ENCODE measurements around the gene COLQ. TPM values are rescaled to one million over a fixed set of nuclear protein-coding genes. Genes with fewer than 3 reads are reported as not detected.

COLQ gene
- total and polyA plus RNA-seq, 4 donors = 0.27 to 2.6 (median 0.67) TPM

DNA sequence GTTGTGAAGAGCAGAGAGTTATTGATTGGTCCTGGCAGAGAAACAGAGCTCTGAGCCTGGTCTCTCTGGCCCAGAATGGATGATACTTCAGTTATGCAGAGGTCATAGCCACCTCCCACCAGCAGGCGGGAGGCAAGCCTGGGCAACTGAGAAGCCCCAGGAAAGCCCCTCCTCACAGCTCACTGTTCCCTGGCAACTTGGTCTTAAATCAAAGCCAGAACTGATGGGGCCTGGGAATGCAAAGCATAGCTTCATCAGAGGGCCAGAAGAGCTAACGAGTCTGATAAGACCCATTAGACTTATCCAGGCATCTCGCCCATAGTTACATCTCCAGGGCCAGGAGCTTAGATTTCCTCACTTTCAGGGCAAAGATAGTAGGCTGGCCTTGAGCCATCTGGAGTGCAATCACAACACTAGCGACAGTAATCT, 5.5 kb upstream of the COLQ start:
- no peaks in the 10 kb centered on the region for H3K27me3 ChIP-seq (ENCODE audit: control insufficient read depth in 4 of 4, insufficient read depth in 4 of 4, low read length in 3 of 4)
- WGBS = 41% methylated on average over 4 of the region's 4 CpGs
- no peaks in the 10 kb centered on the region for H3K36me3 ChIP-seq (ENCODE audit: control insufficient read depth in 4 of 4, insufficient read depth in 3 of 4, low read depth in 1 of 4, low read length in 3 of 4)
- H3K4me1 ChIP-seq (ENCODE audit: control insufficient read depth in 4 of 4, insufficient read depth in 4 of 4, low read length in 3 of 4) = no peaks in the 10 kb centered on the region
- H3K27ac ChIP-seq (ENCODE audit: low read depth in 1 of 2, low read length in 2 of 2) = no peak overlapping the region
- H3K9me3 ChIP-seq (ENCODE audit: control insufficient read depth in 4 of 4, low read length in 3 of 4) = no peaks in the 10 kb centered on the region
- no peak overlapping the region for H3K4me3 ChIP-seq (ENCODE audit: low read depth in 1 of 3, low read length in 3 of 3)
- H3K9ac ChIP-seq (ENCODE audit: low read depth in 1 of 2, low read length in 2 of 2) = no peak overlapping the region
- TF ChIP-seq CTCF (IDR thresholded peaks at IDR 0.05; ENCODE audit: low read depth, low read length, missing input control) (peak; percentile 11), MAX (IDR thresholded peaks at IDR 0.05) (no peak), YY1 (IDR thresholded peaks at IDR 0.05) (no peak)
- no peak for DNase-seq (ENCODE audit: low spot score)

DNA sequence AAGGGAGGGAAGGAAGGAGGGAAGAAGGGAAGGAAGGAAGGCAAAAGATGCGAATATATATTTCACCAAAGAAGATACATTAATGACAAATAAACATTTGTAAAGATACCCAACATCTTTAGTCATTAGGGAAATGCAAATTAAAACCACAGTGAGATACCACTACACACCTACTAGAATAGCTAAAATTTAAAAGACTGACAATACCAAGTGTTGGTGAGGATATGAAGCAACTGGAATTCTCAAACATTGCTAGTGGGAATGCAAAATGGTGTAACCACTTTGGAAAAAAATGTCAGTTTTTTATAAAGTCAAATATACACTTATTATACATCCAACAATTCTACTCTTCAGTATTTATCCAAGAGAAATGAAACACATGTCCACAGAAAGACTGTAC, 4.3 kb upstream of the COLQ start:
- no peaks in the 10 kb centered on the region for H3K9me3 ChIP-seq (ENCODE audit: control insufficient read depth in 4 of 4, low read length in 3 of 4)
- H3K4me3 ChIP-seq (ENCODE audit: low read depth in 1 of 3, low read length in 3 of 3) = no peak overlapping the region
- H3K27ac ChIP-seq (ENCODE audit: low read depth in 1 of 2, low read length in 2 of 2) = no peak overlapping the region
- no peaks in the 10 kb centered on the region for H3K36me3 ChIP-seq (ENCODE audit: control insufficient read depth in 4 of 4, insufficient read depth in 3 of 4, low read depth in 1 of 4, low read length in 3 of 4)
- no peak for DNase-seq (ENCODE audit: low spot score)
- no peaks in the 10 kb centered on the region for H3K27me3 ChIP-seq (ENCODE audit: control insufficient read depth in 4 of 4, insufficient read depth in 4 of 4, low read length in 3 of 4)
- 98% methylated on average over 1 of the region's 1 CpG for WGBS
- H3K9ac ChIP-seq (ENCODE audit: low read depth in 1 of 2, low read length in 2 of 2) = no peak overlapping the region
- no peaks in the 10 kb centered on the region for H3K4me1 ChIP-seq (ENCODE audit: control insufficient read depth in 4 of 4, insufficient read depth in 4 of 4, low read length in 3 of 4)
- TF ChIP-seq, protein P1, sequence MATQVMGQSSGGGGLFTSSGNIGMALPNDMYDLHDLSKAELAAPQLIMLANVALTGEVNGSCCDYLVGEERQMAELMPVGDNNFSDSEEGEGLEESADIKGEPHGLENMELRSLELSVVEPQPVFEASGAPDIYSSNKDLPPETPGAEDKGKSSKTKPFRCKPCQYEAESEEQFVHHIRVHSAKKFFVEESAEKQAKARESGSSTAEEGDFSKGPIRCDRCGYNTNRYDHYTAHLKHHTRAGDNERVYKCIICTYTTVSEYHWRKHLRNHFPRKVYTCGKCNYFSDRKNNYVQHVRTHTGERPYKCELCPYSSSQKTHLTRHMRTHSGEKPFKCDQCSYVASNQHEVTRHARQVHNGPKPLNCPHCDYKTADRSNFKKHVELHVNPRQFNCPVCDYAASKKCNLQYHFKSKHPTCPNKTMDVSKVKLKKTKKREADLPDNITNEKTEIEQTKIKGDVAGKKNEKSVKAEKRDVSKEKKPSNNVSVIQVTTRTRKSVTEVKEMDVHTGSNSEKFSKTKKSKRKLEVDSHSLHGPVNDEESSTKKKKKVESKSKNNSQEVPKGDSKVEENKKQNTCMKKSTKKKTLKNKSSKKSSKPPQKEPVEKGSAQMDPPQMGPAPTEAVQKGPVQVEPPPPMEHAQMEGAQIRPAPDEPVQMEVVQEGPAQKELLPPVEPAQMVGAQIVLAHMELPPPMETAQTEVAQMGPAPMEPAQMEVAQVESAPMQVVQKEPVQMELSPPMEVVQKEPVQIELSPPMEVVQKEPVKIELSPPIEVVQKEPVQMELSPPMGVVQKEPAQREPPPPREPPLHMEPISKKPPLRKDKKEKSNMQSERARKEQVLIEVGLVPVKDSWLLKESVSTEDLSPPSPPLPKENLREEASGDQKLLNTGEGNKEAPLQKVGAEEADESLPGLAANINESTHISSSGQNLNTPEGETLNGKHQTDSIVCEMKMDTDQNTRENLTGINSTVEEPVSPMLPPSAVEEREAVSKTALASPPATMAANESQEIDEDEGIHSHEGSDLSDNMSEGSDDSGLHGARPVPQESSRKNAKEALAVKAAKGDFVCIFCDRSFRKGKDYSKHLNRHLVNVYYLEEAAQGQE (IDR thresholded peaks at IDR 0.05) = no peak
- TF ChIP-seq HNF4A (conservative IDR thresholded peaks at IDR 0.05) = no peak
- TF ChIP-seq FOXA1 (IDR thresholded peaks at IDR 0.05) = no peak
- TF ChIP-seq MAX (IDR thresholded peaks at IDR 0.05) = no peak
- no peak for TF ChIP-seq RAD21 (IDR thresholded peaks at IDR 0.05)
- no peak for TF ChIP-seq TAF1 (conservative IDR thresholded peaks at IDR 0.05)
- no peak for TF ChIP-seq YY1 (IDR thresholded peaks at IDR 0.05)
- TF ChIP-seq CTCF (IDR thresholded peaks at IDR 0.05; ENCODE audit: low read depth, low read length, missing input control) = no peak
